Neural cell (in vitro differentiated cells): ENCODE measurements around the gene PRICKLE2.

Experiments used
- EP300 ChIP-seq: fragments of 450-650 bp; conservative IDR thresholded peaks from 2 replicates; pipeline ENCODE4 v1.6.1; 2014; ENCODE audit warnings: antibody characterized with exemption, mild to moderate bottlenecking, moderate library complexity; ENCODE audit not compliant: poor library complexity, severe bottlenecking
- EZH2 ChIP-seq: fragments of 200-600, 300-800 bp; shearing (Covaris generic), sonication (generic); IDR thresholded peaks from 2 replicates; pipeline ENCODE4 v1.6.1; 2014; ENCODE audit warnings: antibody characterized with exemption, low read length, borderline replicate concordance, mild to moderate bottlenecking; ENCODE audit not compliant: insufficient read depth, poor library complexity, severe bottlenecking
- POLR2AphosphoS5 ChIP-seq: IDR thresholded peaks from 2 replicates; pipeline ENCODE4 v1.6.1; 2012
- SMC3 ChIP-seq: fragments of 450-650 bp; conservative IDR thresholded peaks from 2 replicates; pipeline ENCODE4 v1.6.1; 2014; ENCODE audit warnings: antibody characterized with exemption, mild to moderate bottlenecking, moderate library complexity; ENCODE audit not compliant: poor library complexity
- TAF1 ChIP-seq: IDR thresholded peaks from 2 replicates; pipeline ENCODE4 v1.6.1; 2012; ENCODE audit warnings: low read depth
- TF ChIP-seq, protein P1 (sequence below): IDR thresholded peaks from 2 replicates; pipeline ENCODE4 v1.6.1; 2012; ENCODE audit warnings: borderline replicate concordance
- TF ChIP-seq, protein P2 (sequence below): fragments of 450-650 bp; IDR thresholded peaks from 2 replicates; pipeline ENCODE4 v1.5.1; 2014; ENCODE audit warnings: antibody characterized with exemption, mild to moderate bottlenecking, moderate library complexity; ENCODE audit not compliant: poor library complexity, severe bottlenecking

DNA sequence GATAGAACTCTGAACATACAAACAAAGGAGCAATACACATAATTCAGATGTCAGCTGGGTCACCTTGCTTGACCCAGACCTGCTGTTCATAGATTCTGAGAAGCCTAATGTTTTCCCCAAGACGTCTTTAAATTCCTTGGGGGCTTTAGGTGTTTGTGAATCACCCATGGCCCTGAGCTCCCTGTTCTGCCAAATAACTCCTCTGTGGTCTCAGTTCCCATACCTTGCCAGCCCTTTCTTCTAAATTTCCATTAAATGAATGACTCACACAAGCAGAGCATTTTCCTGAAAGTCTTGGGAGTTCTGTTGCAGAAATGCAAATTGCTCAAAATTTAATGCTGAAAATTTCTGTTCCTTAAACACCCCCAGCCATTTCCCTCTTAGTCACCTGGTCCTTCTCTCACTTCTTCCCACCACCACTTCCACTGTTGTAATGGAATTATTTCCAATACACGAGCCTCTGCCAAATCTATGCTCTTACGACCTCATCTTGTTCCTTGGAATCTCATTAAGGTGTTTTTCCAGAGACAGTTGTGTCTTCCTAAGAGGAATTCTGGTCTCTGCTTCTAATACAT, 168.6 kb downstream of the PRICKLE2 start:
- TF ChIP-seq, protein P1, sequence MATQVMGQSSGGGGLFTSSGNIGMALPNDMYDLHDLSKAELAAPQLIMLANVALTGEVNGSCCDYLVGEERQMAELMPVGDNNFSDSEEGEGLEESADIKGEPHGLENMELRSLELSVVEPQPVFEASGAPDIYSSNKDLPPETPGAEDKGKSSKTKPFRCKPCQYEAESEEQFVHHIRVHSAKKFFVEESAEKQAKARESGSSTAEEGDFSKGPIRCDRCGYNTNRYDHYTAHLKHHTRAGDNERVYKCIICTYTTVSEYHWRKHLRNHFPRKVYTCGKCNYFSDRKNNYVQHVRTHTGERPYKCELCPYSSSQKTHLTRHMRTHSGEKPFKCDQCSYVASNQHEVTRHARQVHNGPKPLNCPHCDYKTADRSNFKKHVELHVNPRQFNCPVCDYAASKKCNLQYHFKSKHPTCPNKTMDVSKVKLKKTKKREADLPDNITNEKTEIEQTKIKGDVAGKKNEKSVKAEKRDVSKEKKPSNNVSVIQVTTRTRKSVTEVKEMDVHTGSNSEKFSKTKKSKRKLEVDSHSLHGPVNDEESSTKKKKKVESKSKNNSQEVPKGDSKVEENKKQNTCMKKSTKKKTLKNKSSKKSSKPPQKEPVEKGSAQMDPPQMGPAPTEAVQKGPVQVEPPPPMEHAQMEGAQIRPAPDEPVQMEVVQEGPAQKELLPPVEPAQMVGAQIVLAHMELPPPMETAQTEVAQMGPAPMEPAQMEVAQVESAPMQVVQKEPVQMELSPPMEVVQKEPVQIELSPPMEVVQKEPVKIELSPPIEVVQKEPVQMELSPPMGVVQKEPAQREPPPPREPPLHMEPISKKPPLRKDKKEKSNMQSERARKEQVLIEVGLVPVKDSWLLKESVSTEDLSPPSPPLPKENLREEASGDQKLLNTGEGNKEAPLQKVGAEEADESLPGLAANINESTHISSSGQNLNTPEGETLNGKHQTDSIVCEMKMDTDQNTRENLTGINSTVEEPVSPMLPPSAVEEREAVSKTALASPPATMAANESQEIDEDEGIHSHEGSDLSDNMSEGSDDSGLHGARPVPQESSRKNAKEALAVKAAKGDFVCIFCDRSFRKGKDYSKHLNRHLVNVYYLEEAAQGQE: no peak
- TF ChIP-seq, protein P2, sequence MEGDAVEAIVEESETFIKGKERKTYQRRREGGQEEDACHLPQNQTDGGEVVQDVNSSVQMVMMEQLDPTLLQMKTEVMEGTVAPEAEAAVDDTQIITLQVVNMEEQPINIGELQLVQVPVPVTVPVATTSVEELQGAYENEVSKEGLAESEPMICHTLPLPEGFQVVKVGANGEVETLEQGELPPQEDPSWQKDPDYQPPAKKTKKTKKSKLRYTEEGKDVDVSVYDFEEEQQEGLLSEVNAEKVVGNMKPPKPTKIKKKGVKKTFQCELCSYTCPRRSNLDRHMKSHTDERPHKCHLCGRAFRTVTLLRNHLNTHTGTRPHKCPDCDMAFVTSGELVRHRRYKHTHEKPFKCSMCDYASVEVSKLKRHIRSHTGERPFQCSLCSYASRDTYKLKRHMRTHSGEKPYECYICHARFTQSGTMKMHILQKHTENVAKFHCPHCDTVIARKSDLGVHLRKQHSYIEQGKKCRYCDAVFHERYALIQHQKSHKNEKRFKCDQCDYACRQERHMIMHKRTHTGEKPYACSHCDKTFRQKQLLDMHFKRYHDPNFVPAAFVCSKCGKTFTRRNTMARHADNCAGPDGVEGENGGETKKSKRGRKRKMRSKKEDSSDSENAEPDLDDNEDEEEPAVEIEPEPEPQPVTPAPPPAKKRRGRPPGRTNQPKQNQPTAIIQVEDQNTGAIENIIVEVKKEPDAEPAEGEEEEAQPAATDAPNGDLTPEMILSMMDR: no peak
- TF ChIP-seq EZH2 (no peak), TAF1 (no peak), EP300 (no peak), SMC3 (no peak), POLR2AphosphoS5 (no peak)
